AG04449 (cell line): ENCODE data around the gene TUBD1.

Source experiments
- CTCF ChIA-PET: fragments of 350-600 bp; formaldehyde crosslinking; extraction: SDS; loops from one replicate; lab custom pipeline; 2021; ENCODE audit warnings: antibody characterized with exemption; lab: Yijun Ruan, JAX
- POLR2A ChIA-PET: fragments of 400-600, 350-600 bp; formaldehyde crosslinking; extraction: SDS; loops from one replicate; lab custom pipeline; 2020; ENCODE audit warnings: antibody characterized with exemption, inconsistent platforms; lab: Yijun Ruan, JAX
- DNase-seq: peaks from one replicate; pipeline ENCODE4 v3.0.0-alpha.2; 2010; ENCODE audit warnings: low read depth, low spot score
- H3K4me3 ChIP-seq: 2 replicates; pipeline ENCODE4 v1.5.1; 2011; ENCODE audit warnings: low read depth, mild to moderate bottlenecking, control low read depth, low read length
- TF ChIP-seq, protein P1 (sequence below): IDR thresholded peaks from one replicate; pipeline ENCODE4 v1.5.1; 2011; ENCODE audit warnings: mild to moderate bottlenecking, moderate library complexity, low read length, control low read depth, inconsistent platforms; ENCODE audit not compliant: insufficient read depth; ENCODE audit errors: missing control alignments

Gene TUBD1

GRCh38 chr17:59814276-59814675 lies 78.5 kb downstream of the TUBD1 start:
- TF ChIP-seq, protein P1, sequence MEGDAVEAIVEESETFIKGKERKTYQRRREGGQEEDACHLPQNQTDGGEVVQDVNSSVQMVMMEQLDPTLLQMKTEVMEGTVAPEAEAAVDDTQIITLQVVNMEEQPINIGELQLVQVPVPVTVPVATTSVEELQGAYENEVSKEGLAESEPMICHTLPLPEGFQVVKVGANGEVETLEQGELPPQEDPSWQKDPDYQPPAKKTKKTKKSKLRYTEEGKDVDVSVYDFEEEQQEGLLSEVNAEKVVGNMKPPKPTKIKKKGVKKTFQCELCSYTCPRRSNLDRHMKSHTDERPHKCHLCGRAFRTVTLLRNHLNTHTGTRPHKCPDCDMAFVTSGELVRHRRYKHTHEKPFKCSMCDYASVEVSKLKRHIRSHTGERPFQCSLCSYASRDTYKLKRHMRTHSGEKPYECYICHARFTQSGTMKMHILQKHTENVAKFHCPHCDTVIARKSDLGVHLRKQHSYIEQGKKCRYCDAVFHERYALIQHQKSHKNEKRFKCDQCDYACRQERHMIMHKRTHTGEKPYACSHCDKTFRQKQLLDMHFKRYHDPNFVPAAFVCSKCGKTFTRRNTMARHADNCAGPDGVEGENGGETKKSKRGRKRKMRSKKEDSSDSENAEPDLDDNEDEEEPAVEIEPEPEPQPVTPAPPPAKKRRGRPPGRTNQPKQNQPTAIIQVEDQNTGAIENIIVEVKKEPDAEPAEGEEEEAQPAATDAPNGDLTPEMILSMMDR: no peak
- H3K4me3 ChIP-seq: no peak overlapping the region
- CTCF ChIA-PET: no interaction called here
- no peak for DNase-seq
- POLR2A ChIA-PET: interaction anchor here (0.7 kb wide), 1 partner anchor 23 kb away, joined by 3 read pairs; no protein-coding TSS in a partner anchor

- ChIA-PET POLR2A (no interaction called here), CTCF (interaction anchor here (0.8 kb wide), 1 partner anchor 58 kb away, joined by 3 read pairs; no protein-coding TSS in a partner anchor)
- no peak for DNase-seq
- TF ChIP-seq, protein P1: no peak
- H3K4me3 ChIP-seq: no peak overlapping the region
Measured at GRCh38 chr17:59812139-59812538, 80.6 kb downstream of the TUBD1 start.

GRCh38 chr17:59811209-59811608 lies 81.5 kb downstream of the TUBD1 start:
- POLR2A ChIA-PET: interaction anchor here (1.3 kb wide), 1 partner anchor 25 kb away, joined by 3 read pairs; no protein-coding TSS in a partner anchor
- H3K4me3 ChIP-seq: no peak overlapping the region
- CTCF ChIA-PET: no interaction called here
- no peak for DNase-seq
- TF ChIP-seq, protein P1: no peak

GRCh38 chr17:59810894-59811153 lies 81.9 kb downstream of the TUBD1 start:
- DNase-seq: no peak
- TF ChIP-seq, protein P1: no peak
- no peak overlapping the region for H3K4me3 ChIP-seq
- ChIA-PET POLR2A (interaction anchor here (1.3 kb wide), 1 partner anchor 24 kb away, joined by 3 read pairs; no protein-coding TSS in a partner anchor), CTCF (no interaction called here)
